ENCODE data around the gene TANGO6.

GRCh38 chr16:68850481-68850880 lies 7.2 kb downstream of the TANGO6 start:
- TF ChIP-seq POLR2A (IDR thresholded peaks at IDR 0.05) (no peak), CTCF (IDR thresholded peaks at IDR 0.05) (no peak)
